Immature natural killer cell (primary cell): ENCODE data around the gene CCR9. TPM values are rescaled to one million over a fixed set of nuclear protein-coding genes. Genes with fewer than 3 reads are reported as not detected.

ENCODE experiments used
- DNase-seq, 3 donors: peaks; one replicate each; pipeline ENCODE4 v3.0.0; 2022; ENCODE audit warnings: mixed read lengths in 1 of 3
- H3K27ac Mint-ChIP-seq, 6 donors: one replicate each; pipeline ENCODE4 v1.8.0; 2020; ENCODE audit warnings: mixed read lengths in 6 of 6, mild to moderate bottlenecking in 5 of 6, inconsistent platforms in 4 of 6, moderate library complexity in 3 of 6
- H3K27me3 Mint-ChIP-seq, 3 donors: one replicate each; pipeline ENCODE4 v1.8.0; 2020 to 2021; ENCODE audit warnings: low read depth in 3 of 3, mild to moderate bottlenecking in 3 of 3, mixed read lengths in 3 of 3, moderate library complexity in 3 of 3, inconsistent platforms in 1 of 3
- H3K36me3 Mint-ChIP-seq, 3 donors: one replicate each; pipeline ENCODE4 v1.8.0; 2020; ENCODE audit warnings: mixed read lengths in 3 of 3, inconsistent platforms in 2 of 3, mild to moderate bottlenecking in 2 of 3
- H3K4me1 Mint-ChIP-seq, 2 donors: one replicate each; pipeline ENCODE4 v1.8.0; 2020; ENCODE audit warnings: inconsistent platforms in 2 of 2, mild to moderate bottlenecking in 2 of 2, mixed read lengths in 2 of 2, moderate library complexity in 1 of 2
- H3K4me3 Mint-ChIP-seq, 5 donors: one replicate each; pipeline ENCODE4 v1.8.0; 2020; ENCODE audit warnings: mild to moderate bottlenecking in 5 of 5, mixed read lengths in 5 of 5, inconsistent platforms in 3 of 5, moderate library complexity in 3 of 5
- H3K9me3 Mint-ChIP-seq, 6 donors: one replicate each; pipeline ENCODE4 v1.8.0; 2020; ENCODE audit warnings: mild to moderate bottlenecking in 6 of 6, mixed read lengths in 6 of 6, inconsistent platforms in 4 of 6, moderate library complexity in 3 of 6
- polyA plus RNA-seq, 3 donors: library from polyadenylated mRNA; unstranded; fragments of 300-500 nt; fragmentation: Illumina TruSeq; gene quantifications; one replicate each; pipeline ENCODE4 v1.2.3, GENCODE V29; 2021

Gene CCR9
- polyA plus RNA-seq, 3 donors from 2014 or later: not detected

DNA sequence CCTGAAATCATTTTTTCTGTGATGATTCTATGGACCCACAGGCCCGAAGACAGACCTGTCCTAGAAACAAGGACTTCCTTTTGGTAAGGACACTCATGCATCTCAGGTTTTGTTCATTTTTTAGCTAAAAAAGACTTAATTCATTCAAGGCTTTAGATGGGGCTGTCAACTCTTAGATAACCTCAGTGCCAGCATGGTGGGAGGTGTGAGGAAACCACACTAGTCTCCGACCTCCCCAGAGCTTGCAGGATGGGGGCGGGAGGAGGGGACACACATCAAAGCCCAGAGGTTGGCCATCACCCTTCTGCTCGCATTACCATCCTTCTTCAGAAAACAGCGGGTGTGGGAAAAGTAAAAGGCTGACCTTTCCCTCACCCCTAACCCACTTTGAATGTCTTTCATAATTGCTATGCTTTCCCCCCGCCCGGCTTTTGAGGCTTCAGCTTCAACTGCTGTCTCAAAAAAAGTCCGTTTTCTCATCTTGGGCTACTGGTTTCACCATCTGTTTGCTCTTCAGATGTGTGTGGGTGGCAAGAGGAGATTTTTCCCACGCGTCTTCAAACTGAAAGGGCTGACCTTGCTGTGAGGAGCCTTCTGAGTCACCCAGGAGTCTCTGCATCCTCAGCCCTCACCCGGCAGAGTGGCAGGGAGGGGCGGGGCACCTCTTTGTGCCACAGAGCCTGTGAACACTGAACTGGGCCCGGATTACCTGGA is 29.3 kb downstream of the CCR9 start:
- Mint-ChIP-seq H3K9me3 (no peaks in the 10 kb centered on the region), H3K27me3 (peaks cover 2 to 17% (median 13%) of the 10 kb centered on the region in 3 donors), H3K27ac (peak overlapping the region; percentile 90 to 95 (median 94)), H3K4me3 (peak overlapping the region; percentile 81 to 94 (median 83)), H3K36me3 (peaks cover 16 to 35% (median 17%) of the 10 kb centered on the region in 3 donors), H3K4me1 (peaks cover 72 to 78% of the 10 kb centered on the region in 2 donors)
- peak; percentile 82 to 84 (median 84) for DNase-seq

DNA sequence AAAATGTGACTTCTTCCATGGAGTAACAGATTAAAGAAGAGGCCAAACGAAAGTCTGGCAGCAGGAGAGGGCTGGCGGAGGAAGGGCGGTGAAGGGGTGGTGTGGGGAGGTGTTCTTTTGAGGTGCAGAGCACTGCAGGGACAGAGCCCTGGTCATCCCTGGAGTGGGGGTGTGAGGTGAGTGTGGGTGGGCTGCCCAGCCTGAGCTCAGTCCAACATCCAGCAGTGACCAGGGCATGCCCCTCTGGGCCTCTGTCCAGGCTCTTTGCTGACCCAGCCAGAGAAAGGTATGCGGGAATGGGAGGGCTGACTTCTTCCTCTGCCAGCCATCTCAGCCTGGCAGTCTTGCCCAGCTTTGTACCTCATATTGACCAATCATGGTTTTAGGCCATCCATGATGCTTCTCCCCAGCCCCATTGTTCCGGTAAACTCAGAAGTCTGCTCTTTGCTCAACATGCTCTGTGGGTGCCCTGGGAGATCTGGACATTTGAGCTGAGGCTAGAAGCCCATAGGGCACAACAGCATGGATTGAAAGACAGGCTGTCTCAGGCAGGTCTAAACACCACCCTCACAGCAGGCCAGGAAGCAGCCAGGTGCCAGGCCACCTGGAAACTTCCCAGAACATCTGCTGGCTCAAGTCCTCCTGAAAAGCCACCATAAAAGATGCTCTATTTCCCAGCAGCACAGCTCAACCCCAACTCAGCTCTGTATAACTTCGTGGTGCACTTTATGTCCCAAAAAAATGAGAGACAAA is 31.0 kb downstream of the CCR9 start:
- Mint-ChIP-seq H3K36me3 (peaks cover 8 to 44% (median 21%) of the 10 kb centered on the region in 3 donors), H3K4me3 (peak overlapping the region in 3 of 5 donors; percentile 17 to 38 (median 35)), H3K9me3 (no peaks in the 10 kb centered on the region), H3K27ac (peak overlapping the region; percentile 72 to 95 (median 92)), H3K27me3 (peaks cover 2 to 15% (median 12%) of the 10 kb centered on the region in 3 donors), H3K4me1 (peaks cover 68 to 78% of the 10 kb centered on the region in 2 donors)
- DNase-seq: no peak

DNA sequence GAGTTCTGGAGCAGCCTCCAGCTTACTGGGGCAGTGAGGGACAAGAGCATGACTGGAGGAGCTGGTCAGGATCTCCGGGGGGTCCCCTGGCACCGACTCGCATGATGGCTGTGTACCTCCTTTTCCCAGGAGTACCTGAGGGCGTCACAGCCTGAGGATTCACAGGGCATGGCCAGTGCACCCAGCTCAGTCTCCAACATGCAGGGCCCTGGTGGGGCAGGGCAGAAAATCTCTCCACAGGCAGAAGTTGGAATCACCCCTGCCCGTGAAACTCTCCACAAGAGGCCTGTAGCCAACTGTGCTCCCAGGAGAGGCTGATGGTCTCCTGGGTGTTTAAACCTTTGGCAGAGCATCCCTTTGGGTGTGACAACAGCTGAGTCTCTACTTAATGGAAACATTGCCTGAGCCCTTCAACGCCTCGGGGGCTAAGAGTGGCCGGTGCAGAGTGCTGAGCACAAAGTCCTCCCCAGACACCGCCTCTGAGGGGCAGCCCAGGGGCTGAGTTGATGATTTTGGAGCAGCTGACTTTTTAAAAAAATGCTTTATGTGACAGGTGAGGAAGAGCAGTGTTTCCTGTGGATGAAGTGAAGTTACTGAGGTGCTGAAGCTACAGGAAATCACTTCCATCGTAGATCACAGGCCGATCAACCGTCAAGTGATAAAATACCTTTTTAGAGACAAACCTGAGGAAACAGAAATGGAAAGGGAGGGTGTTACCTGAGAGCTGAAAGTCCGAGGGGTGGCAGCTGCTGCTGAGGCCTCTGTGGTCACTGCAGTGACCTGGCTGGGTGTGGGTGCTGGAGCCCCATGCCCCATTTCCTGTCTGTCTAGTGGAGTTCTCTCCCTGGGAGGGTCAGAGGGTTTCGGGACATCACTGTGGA is 35.1 kb downstream of the CCR9 start:
- Mint-ChIP-seq H3K27me3 (peaks cover 0 to 8% (median 3%) of the 10 kb centered on the region in 3 donors), H3K9me3 (no peaks in the 10 kb centered on the region), H3K4me1 (peaks cover 38 to 61% of the 10 kb centered on the region in 2 donors), H3K4me3 (peak overlapping the region in 4 of 5 donors; percentile 53 to 76 (median 60)), H3K27ac (peak overlapping the region; percentile 41 to 80 (median 72)), H3K36me3 (peaks cover 25 to 70% (median 48%) of the 10 kb centered on the region in 3 donors)
- DNase-seq: no peak

DNA sequence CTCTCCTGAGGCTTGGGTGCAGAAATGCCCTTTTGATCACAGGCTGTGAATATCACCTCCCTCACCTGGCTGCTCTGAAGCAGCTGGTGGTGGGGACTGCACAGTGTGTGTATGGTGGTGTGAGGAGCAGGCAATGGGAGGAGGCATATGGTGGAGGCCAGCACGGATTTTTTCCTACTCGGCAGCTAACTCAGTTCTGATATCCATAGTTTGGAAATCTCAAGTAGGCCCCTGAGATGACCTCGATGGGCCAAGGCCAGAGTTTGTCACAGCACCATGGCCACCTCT is 35.6 kb downstream of the CCR9 start:
- H3K27me3 Mint-ChIP-seq: peaks cover 0 to 8% (median 0%) of the 10 kb centered on the region in 3 donors
- H3K36me3 Mint-ChIP-seq: peaks cover 27 to 76% (median 51%) of the 10 kb centered on the region in 3 donors
- peak overlapping the region in 4 of 6 donors; percentile 41 to 75 (median 64) for H3K27ac Mint-ChIP-seq
- peak overlapping the region in 2 of 5 donors; percentile 19 to 38 for H3K4me3 Mint-ChIP-seq
- H3K9me3 Mint-ChIP-seq: no peaks in the 10 kb centered on the region
- H3K4me1 Mint-ChIP-seq: peaks cover 32 to 56% of the 10 kb centered on the region in 2 donors
- no peak for DNase-seq

DNA sequence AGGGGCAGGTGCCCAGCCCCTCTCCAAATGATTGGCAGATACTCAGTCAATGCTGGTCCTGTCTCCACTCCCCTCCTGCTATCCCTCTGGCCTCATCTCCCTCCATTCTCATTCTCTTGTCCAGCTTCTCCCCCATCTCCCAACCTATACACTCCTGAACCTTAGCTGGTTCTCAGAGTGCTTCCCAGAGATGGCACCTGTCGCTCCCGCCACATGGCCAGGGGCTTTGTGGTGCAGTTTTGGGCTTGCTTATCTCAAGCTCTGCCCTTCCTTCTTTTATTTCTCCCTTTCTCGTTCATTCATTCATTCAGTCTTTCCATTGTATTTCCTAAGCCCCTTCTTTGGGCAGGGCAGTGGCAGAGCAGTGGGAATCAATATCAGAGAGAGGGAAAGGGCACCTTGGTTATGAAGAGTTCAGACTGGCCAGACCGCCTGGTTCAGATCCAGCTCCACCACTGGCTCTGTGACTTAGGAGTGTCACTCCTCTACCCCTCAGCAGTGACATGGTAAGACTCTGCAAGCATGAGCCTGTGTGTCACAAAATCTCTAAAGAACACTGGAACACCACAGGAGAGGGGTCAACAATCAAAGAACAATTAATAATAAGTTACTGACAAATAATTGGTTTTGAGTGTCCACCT is 36.7 kb downstream of the CCR9 start:
- Mint-ChIP-seq H3K36me3 (peaks cover 31 to 81% (median 58%) of the 10 kb centered on the region in 3 donors), H3K27me3 (peaks cover 0 to 8% (median 0%) of the 10 kb centered on the region in 3 donors), H3K4me3 (no peak overlapping the region), H3K9me3 (no peaks in the 10 kb centered on the region), H3K4me1 (peaks cover 25 to 46% of the 10 kb centered on the region in 2 donors), H3K27ac (peak overlapping the region in 2 of 6 donors; percentile 39 to 58)
- DNase-seq: no peak

DNA sequence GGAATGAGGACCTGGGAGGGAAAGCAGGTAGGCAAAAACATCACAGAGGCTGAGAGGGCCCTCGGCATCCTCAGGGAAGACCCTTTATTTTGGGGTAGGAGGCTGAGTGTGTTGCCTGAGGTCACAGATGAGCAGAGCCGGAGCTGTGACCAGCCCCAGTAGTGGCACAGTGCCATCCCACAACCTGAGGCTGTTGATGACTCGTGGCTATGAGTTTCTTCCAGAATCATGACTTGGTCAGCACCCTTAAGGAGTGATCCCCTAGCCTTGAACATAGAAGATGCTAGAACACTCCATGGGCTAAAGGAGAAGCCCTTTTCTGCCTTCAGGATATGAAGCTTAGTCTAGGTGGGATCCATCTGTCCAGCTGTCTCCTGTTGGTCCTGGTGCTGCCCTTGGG is 37.4 kb downstream of the CCR9 start:
- Mint-ChIP-seq H3K4me3 (no peak overlapping the region), H3K27me3 (peaks cover 0 to 11% (median 0%) of the 10 kb centered on the region in 3 donors), H3K4me1 (peaks cover 26 to 50% of the 10 kb centered on the region in 2 donors), H3K27ac (peak overlapping the region in 1 of 6 donors; percentile 58), H3K9me3 (no peaks in the 10 kb centered on the region), H3K36me3 (peaks cover 34 to 83% (median 59%) of the 10 kb centered on the region in 3 donors)
- DNase-seq: no peak

DNA sequence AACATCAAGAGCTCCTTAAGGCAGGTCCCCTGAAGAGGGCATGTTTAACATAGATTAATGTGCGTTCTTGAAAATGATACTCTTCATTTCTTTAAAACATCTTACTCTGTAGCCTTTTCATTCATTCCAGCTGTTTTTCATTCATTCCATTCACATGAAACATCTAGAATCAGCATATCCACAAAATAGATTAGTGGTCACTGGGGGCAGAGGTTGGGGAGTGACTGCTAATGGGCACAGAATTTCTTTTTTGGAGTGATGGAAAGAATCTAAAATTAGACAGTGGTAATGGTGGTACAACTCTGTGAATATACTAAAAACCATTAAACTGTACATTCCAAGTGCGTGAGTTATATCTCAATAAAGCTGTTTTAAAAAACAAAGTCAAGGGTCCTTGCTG is 41.5 kb downstream of the CCR9 start:
- no peak for DNase-seq
- no peak overlapping the region for H3K4me3 Mint-ChIP-seq
- H3K27me3 Mint-ChIP-seq: peaks cover 0 to 8% (median 0%) of the 10 kb centered on the region in 3 donors
- H3K9me3 Mint-ChIP-seq: no peaks in the 10 kb centered on the region
- H3K36me3 Mint-ChIP-seq: peaks cover 54 to 82% (median 67%) of the 10 kb centered on the region in 3 donors
- H3K27ac Mint-ChIP-seq: peak overlapping the region in 2 of 6 donors; percentile 45 to 74
- H3K4me1 Mint-ChIP-seq: peaks cover 13 to 29% of the 10 kb centered on the region in 2 donors

DNA sequence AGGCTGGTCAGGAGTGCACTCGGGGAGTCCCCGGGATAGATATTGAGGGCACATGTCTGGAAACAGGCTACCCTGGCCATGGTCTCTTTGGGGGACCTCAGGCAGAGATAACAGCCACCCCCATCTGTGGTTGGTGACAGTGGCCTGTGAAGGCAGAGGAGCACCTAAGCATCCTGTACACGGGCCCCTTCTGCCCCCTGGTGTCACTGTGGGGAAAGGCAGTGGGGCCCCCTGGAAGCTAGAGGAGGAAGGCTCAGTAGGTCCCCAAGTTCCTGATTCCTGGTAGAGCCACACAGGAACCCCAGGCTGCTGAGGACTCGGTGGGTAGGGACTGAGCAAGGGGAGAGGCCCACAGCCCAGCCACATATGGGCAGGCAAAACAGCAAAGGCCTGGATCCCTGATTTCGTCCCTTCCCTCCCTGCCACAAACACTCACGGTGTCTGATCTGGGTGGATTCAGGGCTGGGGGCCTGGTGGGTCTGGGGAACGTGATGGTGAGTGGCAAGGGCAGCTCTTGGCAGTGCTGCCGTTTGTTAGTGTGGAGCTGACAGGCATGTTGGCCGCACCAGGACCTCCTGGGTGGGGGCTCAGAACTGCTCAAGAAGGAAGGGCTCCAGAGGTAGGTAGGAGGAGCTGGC is 42.8 kb downstream of the CCR9 start:
- H3K4me1 Mint-ChIP-seq: peaks cover 10 to 21% of the 10 kb centered on the region in 2 donors
- peaks cover 60 to 85% (median 69%) of the 10 kb centered on the region in 3 donors for H3K36me3 Mint-ChIP-seq
- H3K27me3 Mint-ChIP-seq: peaks cover 0 to 6% (median 0%) of the 10 kb centered on the region in 3 donors
- H3K27ac Mint-ChIP-seq: peak overlapping the region in 3 of 6 donors; percentile 54 to 79 (median 74)
- DNase-seq: peak; percentile 66 to 73 (median 68)
- H3K9me3 Mint-ChIP-seq: no peaks in the 10 kb centered on the region
- peak overlapping the region in 1 of 5 donors; percentile 2 for H3K4me3 Mint-ChIP-seq

DNA sequence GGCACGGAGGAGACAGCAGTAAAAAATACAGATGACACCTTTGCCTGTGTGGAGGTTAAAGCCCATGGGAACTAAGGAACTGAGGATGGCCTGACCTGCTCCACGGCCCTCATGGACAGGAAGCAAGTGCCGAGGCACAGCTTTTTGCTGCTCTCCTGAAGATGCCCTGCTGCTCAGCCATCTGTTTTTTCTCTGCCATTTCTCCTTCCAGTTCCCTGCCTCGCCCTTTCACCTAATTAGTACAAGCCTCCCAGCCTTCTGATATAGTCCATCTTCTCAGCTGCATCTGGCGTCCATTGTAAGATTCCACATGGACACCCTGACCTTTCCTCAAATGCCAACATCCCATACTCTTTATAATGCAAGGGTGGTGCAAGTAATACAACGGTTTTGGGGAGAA is 45.2 kb downstream of the CCR9 start:
- peaks cover 10 to 11% of the 10 kb centered on the region in 2 donors for H3K4me1 Mint-ChIP-seq
- no peak overlapping the region for H3K27ac Mint-ChIP-seq
- no peak for DNase-seq
- peaks cover 61 to 93% (median 69%) of the 10 kb centered on the region in 3 donors for H3K36me3 Mint-ChIP-seq
- H3K27me3 Mint-ChIP-seq: peaks cover 0 to 3% (median 0%) of the 10 kb centered on the region in 3 donors
- H3K4me3 Mint-ChIP-seq: no peak overlapping the region
- no peaks in the 10 kb centered on the region for H3K9me3 Mint-ChIP-seq

DNA sequence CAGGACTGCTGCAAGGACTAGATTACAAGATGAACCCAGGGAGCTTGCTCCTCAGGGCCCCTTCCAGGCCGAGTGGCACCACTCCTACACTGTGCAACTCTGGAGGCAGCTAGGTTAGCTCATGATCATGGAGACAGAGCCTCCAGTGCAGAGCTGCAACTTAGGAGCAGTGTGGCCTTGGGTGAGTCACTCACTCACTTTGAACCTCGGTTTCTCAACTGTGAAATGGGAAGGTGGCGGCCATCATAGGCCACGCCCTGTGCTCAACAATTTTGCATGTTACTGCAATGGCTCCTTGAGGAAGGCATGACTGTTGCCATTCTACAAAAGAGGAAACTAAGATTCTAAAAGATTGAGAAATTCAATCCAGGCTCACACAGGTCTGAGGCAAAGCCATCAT is 45.8 kb downstream of the CCR9 start:
- Mint-ChIP-seq H3K4me3 (no peak overlapping the region), H3K27ac (peak overlapping the region in 1 of 6 donors; percentile 13), H3K36me3 (peaks cover 58 to 89% (median 67%) of the 10 kb centered on the region in 3 donors)

DNA sequence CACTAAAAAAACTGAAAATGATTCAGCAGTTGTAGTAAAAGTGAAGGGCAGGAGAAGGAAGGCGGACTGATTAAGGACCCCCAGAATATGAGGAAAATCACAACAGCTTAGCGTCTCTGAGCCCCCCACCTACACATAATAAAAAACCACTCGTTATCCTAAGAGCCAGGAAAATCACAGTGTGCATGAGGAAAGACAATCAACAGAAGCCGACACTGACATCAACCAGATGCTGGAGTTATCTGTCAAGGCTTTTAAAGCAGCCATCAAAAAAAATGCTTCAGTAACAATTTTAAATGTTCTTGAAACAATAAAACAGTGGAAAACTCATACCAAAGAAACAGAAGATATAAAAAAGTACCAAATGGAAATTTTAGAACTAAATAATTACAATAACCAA is 47.2 kb downstream of the CCR9 start:
- no peak for DNase-seq
- peaks cover 10 to 16% of the 10 kb centered on the region in 2 donors for H3K4me1 Mint-ChIP-seq
- H3K4me3 Mint-ChIP-seq: no peak overlapping the region
- H3K9me3 Mint-ChIP-seq: no peaks in the 10 kb centered on the region
- peaks cover 0 to 2% (median 0%) of the 10 kb centered on the region in 3 donors for H3K27me3 Mint-ChIP-seq
- H3K27ac Mint-ChIP-seq: no peak overlapping the region
- peaks cover 52 to 83% (median 58%) of the 10 kb centered on the region in 3 donors for H3K36me3 Mint-ChIP-seq

More for the DNA sequence above, 45.8 kb downstream of the CCR9 start:
- Mint-ChIP-seq H3K27me3 (peaks cover 0 to 3% (median 0%) of the 10 kb centered on the region in 3 donors), H3K9me3 (no peaks in the 10 kb centered on the region), H3K4me1 (peaks cover 10 to 11% of the 10 kb centered on the region in 2 donors)
- DNase-seq: no peak

DNA sequence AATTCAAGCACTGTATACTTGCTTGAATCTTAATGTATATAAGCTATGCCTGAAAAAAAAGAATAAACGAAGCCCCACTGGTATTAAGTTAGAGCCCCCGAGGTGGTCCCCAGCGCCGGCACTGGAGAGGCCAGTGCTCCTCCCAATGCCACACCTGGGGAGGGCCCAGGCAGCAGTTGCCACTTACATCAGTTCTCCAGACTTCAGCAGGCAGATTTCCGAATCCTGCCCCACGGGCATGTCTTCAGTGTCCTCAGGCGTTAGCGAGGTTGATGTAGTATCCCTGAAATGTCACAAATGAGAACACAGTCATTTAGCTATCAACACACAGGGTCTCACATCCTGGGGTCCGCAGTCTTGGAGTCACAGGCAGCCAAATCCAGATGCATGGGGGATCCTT is 49.9 kb downstream of the CCR9 start:
- Mint-ChIP-seq H3K27me3 (no peaks in the 10 kb centered on the region), H3K36me3 (peaks cover 40 to 69% (median 48%) of the 10 kb centered on the region in 3 donors), H3K4me3 (no peak overlapping the region), H3K4me1 (peaks cover 17 to 24% of the 10 kb centered on the region in 2 donors), H3K9me3 (no peaks in the 10 kb centered on the region), H3K27ac (no peak overlapping the region)
- DNase-seq: no peak
